HG03095 (cell line): Measurements from ENCODE around the gene FLRT2.

Experiments used
- ATAC-seq: cut with Tn5 transposase; IDR thresholded peaks from one replicate; pipeline ENCODE4 v1.9.1; 2021; ENCODE audit warnings: moderate library complexity; ENCODE audit not compliant: unreplicated experiment

The FLRT2 gene

DNA sequence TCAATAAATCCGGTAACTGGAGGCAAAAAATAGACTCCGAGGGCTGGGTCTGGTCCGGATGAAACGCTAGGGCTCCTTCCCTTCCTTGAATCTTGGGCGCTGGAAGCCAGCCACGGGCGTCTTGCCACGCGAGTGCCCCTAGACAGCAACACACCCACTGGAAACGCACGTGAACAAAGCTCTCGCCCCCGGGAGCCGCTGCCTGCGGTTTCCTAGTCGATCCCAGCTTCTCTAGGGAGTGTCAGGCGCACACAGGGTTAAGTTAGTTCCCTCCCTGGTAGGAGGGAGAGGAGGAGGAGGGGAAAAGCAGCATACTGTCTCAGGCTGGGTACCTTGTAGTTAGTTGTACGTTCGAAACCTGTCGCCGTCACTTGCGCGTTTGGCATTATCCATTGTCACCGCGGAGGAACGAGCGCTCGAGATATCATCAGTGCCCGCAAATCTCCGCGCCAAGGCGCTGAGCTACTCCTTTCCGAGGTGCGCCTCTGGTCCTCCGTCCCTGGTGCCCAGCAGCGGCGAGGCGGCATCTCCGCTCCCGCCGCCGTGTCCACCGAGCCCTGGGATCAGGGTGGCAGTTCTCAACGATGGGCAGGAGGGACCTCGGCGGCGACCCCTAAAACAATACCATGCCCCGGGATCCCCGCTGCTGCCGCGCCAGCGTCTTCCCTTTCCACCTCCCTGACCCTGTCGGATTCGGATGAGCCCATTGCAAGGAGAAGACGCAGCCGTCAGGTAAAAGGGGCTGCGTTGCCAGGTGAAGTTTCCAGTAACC lies at the start of gene FLRT2:
TSS of gene FLRT2 (plus strand) at position 342 of the 772 bp plus-strand sequence. CDS start 91,371 bp downstream, outside the sequence.
- no peak for ATAC-seq

- ATAC-seq = no peak
Measured at GRCh38 chr14:85481471-85481870, 48.5 kb upstream of the FLRT2 start.

- no peak for ATAC-seq
Measured at GRCh38 chr14:85482552-85482951, 47.4 kb upstream of the FLRT2 start.

- no peak for ATAC-seq
Measured at GRCh38 chr14:85483037-85483436, 46.9 kb upstream of the FLRT2 start.

DNA sequence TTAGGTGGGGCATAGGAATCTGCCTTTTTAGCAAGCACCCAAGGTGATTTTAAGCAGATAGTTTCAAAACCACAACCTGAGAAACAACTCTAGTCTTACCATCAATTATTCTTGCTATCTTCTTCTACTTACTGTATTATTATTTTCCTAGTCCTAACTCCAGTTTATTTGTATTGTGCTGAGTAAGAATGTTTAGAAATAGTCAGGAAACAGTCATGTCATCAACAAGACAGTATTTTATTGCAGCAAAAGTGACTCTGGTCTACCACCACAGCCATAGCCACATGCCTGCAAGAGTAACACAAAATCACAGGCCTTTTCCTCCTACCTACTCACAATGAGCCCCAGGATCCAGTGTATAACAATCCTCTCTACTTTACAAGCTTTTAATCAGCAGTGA lies 46.3 kb upstream of the FLRT2 start:
- ATAC-seq = no peak

GRCh38 chr14:85487215-85487614 lies 42.7 kb upstream of the FLRT2 start:
- ATAC-seq = no peak

GRCh38 chr14:85501751-85502150 lies 28.2 kb upstream of the FLRT2 start:
- no peak for ATAC-seq

DNA sequence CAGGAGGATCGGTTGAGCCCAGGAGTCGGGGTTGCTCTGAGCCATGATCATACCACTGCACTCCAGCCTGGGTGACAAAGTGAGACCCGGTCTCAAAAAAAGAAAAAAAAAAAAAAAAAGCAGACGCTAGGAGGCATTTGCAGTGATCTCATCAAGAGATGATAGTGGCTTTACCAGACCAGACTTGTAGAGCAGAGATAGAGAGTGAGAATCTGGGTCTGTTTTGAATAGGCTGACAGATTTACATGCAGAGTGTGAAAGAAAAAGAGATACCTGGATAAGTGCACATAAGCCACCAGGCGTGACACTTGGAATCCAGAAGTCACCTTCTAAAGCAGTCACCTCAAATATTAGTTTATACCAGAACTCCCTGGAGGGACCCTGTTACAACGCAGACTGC lies 21.1 kb upstream of the FLRT2 start:
- ATAC-seq = no peak

- no peak for ATAC-seq
Measured at GRCh38 chr14:85512451-85512850, 17.5 kb upstream of the FLRT2 start.

- ATAC-seq = no peak
Measured at GRCh38 chr14:85514487-85514886, 15.5 kb upstream of the FLRT2 start.

DNA sequence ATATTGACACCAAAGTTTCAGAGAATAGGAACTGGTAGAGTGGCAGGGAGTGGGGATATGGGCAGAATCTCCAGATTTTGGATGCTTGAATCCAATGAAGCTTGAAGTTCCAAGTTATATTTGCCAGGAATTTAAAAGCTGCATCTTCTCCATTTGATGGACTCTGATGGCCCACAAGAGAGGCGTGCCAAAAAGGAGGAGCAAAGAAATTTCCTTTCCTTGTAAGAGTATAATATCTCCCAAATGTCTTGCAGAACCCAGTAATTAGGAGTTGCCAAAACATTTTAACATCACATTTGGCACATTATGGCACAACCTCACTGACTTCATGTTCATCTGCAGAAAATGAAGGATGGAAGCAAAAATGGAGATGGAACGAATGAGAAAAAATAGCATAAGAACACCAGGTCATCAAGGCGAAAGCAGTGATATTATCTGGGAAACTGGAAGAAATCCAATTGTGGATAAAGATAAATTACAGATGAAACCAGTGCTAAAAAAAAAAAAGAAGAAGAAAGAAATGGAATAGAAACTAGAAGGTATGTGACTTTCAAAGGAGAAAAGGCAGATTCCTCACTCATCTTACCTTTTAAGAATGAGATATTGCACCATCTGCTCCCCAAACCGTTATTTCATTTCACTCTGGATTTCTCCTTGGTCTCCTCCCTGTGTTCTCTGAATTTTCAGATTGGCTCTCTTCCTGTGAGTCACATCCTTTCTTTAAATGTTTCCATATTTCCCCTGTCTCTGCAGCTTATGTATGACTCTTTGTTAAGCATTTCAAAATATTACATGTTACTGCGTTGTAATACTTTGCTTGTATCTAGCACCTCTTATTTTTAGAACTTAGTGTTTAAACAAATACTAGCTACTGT lies 13.5 kb upstream of the FLRT2 start:
- ATAC-seq = no peak

GRCh38 chr14:85517114-85517688 lies 12.7 kb upstream of the FLRT2 start:
- ATAC-seq = no peak

- no peak for ATAC-seq
Measured at GRCh38 chr14:85519661-85520305, 10.2 kb upstream of the FLRT2 start.

DNA sequence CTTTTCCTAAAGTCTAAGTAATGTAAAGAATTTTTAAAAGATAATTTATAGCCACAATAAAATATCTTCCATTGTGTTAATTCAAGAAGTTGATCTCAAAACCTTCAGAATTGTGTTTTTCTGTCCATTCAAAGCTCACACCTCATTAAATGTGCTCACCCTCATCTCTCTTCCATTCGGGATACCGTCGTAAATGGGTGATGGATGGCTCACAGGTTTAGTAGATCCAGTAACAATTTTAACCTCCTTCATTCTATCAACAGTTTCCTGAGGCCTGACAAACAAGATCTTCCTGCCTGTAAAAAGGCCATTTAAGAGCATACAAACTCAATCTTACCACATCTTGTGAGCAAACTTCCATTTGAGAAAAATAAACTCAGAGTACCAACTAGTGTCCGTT lies 9.4 kb upstream of the FLRT2 start:
- no peak for ATAC-seq

DNA sequence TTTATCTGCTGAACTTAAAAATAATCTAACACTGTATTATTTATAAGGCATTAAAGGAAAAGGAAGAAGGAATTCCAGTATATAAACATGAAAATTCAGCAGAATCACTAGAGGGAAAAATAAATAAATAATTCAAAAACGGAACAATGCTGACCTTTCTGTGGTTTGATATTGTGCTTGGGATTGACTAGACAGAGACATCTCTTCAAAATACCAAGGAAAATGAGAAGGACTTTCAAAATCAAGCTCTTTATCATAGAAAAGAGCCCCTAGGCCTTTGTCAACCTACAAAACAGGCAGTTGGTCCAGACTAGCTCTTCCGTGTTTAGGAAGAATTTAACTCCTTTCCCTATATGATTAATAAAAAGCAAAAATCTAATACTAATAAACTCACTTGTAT lies 6.3 kb upstream of the FLRT2 start:
- no peak for ATAC-seq

GRCh38 chr14:85527006-85527405 lies 2.9 kb upstream of the FLRT2 start:
- no peak for ATAC-seq

GRCh38 chr14:85527445-85528035 lies 2.4 kb upstream of the FLRT2 start:
- ATAC-seq = no peak

DNA sequence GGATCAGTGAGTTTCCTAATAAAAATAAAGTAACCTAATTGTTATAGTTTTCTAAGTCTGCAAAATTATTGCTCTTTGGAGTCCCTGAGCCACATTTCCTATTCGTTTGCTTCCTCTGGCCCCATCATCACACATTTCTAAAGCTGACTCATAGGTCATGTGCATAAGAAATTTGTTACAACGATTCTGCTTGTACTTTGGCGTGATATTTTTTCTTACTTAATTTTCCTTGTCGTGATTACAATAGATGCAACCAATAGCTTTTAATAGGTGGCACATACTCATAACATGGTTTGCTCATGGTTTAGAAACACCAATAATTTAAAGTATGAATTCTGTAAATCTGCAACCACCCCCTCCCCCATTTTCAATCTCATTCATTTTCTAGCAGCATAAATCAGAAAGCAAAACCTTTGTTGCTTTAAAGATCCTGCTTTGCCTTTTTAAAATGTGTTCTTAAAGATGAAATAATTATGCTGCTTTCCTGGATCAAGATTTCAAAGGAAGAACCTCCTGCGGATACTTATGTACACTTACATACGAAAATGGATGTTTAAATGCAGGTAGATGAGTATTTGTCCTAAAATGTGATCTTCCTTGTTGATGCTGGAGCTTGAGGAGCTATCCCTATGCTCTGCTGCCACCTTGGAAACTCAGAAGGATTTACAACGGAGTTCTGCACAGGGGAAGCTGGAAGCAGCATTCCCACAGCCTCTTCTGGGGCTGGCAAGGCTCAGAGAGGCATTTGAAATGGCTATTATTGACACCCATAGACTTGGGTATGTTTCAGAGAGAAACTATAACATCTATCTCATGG lies 1.7 kb upstream of the FLRT2 start:
- ATAC-seq = no peak

- no peak for ATAC-seq
Measured at GRCh38 chr14:85528897-85529631, 880 bp upstream of the FLRT2 start.
